HUDEP-2 (cell line): ENCODE data around the gene KCNIP2.

ENCODE experiments used
- DNase-seq, 76 experiments: peaks; one replicate each; lab custom pipeline; 2025; ENCODE audit not compliant: unreplicated experiment in 76 of 76; lab: John Stamatoyannopoulos, UW

The KCNIP2 gene

GRCh38 chr10:101843032-101844021 lies at the start of gene KCNIP2:
Gene KCNIP2 (minus strand): TSS chr10:101843800. CDS start chr10:101843568, 232 bp downstream.
- peak in 5 of 76 experiments; percentile 9 to 26 (median 14) for DNase-seq

DNA sequence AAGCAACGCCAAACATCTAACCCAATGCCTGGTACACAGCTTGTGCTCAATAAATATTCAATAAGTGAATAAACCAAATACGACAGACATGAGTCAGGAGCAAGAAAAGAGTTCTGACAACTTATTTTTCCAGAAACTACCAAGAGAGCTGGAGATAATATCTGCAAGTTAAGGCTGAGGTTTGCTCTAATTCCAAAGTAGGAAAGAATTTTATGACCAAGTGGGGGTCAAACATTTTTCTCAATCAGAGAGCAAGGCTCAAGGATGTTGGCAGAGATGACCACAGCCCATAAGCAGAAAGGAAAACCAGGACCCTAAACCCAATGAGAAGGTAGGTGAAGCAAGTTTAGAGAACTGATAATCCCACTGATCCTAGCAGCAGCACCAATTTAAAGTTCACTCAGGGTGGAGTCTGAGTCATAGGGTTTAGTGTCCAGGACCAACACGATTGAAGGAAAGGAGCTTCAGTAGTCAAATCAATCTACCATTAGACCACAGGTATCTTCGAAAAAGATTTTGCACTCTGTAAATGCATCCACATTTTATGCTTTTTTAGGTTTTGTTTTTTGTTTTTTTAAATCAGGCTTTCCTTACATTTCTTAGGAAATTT lies 49.3 kb upstream of the KCNIP2 start:
- no peak for DNase-seq

- DNase-seq = peak in 64 of 76 experiments; percentile 4 to 78 (median 48)
Measured at GRCh38 chr10:101889256-101890210, 45.9 kb upstream of the KCNIP2 start.

GRCh38 chr10:101888251-101888949 lies 44.8 kb upstream of the KCNIP2 start:
- DNase-seq = no peak

GRCh38 chr10:101887775-101888174 lies 44.2 kb upstream of the KCNIP2 start:
- no peak for DNase-seq

GRCh38 chr10:101886521-101887312 lies 43.1 kb upstream of the KCNIP2 start:
- DNase-seq = no peak

GRCh38 chr10:101881036-101881774 lies 37.6 kb upstream of the KCNIP2 start:
- no peak for DNase-seq

- no peak for DNase-seq
Measured at GRCh38 chr10:101880232-101880573, 36.6 kb upstream of the KCNIP2 start.

DNA sequence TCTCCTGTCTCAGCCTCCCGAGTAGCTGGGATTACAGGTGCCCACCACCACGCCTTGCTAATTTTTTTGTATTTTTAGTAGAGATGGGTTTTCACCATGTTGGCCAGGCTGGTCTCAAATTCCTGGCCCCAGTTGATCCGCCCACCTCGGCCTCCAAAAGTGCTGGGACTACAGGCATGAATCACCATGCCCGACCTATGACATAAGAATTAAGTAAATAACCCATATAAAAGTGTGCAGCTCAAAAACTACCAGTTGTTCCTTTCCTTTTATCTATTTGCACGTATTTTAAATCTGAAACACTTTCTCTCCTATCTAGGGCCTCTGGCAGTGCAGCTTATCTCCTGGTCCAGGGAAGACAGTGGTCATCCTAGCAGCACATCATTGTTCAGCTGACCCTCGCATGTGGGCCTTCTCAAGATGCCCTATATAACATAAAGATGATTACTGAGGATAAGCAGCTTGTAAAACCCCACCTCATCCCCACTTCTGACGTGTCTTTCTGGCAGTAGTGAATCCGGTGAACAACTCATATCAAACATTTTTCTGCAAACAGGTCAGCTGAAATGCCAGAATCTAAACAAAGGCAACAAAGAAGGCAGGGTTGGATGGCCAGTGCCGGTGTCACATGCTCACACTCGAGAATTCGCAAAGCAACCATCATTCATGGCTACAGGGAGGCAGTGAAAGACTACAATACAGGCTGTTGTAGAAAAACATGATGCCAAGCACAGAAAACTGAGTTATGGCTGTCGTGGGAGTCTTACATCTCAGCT lies 36.0 kb upstream of the KCNIP2 start:
- peak in 1 of 76 experiments; percentile 17 for DNase-seq

DNA sequence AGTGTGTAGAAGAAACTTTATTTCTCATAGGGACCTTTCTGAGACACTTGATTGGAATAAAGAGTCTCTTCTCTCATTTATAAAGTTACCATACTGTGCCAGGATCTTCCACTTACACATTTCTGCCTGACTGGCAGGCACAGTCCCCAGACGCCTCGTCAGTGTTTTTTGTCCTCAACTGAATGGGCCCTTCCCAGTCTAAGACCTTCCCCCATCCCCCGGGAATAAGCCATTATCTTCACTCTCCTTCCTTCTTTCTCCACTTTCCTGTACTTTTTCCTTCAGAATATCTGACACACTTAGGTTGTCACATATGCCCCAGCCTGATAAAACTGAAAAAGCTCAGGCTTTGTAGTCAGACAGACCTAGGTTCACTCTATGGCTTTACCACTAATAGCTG lies 35.3 kb upstream of the KCNIP2 start:
- no peak for DNase-seq

DNA sequence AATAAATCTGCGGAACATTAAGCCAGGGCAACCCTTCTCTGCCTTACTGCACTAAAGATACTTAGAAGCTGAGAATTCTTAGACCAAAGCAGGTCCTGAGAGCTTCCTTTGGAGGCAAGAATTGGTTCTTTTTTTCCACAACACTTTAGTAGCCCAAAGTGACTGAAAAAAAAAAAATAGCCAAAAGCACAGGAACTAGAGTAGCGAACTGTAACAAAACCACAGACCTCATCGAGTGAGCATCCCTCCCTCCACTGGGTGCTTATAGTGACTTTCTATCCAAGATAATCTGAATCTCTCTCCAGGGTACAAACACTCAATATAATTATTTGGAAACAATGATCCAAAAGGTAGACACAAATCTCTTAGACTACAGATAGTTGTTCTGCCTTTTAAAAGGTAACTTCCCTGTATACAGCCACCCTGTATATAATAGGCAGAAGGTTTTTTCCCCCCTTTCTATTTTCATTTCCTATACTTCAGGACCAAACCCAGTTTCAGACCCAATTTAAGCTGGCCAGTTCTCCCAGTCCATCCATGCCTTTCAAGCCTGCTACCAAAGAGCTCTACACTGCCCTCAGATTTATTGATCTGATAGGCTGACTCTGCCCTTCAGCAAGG lies 31.6 kb upstream of the KCNIP2 start:
- no peak for DNase-seq

DNA sequence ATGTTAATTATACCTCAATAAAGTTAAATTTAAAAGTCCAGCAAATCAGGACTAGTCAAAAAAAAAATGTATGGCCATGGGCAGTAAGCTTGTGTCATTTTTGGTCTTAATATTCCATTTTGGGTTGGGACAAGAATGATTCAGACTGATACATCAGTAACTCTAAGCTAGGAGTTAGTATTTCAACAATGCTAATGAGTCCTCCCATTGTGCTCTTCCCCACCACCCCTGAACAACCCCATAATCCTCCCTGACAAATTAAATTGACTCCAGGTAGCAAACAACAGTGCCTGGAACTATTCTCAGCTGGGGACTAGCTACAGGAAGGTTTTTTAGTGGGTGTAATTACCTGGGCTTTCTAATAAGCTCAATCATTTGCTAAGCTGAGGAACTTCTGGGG lies 30.7 kb upstream of the KCNIP2 start:
- DNase-seq = no peak

- no peak for DNase-seq
Measured at GRCh38 chr10:101867931-101868330, 24.3 kb upstream of the KCNIP2 start.

DNA sequence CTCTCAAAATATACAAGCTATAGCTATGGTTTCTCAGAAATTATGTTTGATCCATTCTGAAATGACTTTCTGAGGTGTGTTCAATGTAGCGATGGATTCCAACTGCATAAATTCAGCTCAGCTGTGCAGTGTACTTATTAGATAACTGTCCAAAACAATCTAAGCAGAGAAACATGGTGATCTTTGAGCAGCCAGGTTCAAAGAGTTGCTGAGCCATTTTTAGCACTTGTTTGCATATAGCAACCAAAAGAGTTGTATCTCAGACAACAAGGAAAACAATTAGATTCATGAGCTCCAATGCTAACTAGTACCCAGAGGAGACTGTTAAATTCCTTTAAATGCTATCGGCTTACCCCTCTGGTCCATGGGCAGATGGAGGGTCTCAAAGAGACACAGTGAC lies 15.9 kb upstream of the KCNIP2 start:
- DNase-seq = no peak

- DNase-seq = peak in 7 of 76 experiments; percentile 6 to 27 (median 23)
Measured at GRCh38 chr10:101858723-101859500, 15.3 kb upstream of the KCNIP2 start.

DNA sequence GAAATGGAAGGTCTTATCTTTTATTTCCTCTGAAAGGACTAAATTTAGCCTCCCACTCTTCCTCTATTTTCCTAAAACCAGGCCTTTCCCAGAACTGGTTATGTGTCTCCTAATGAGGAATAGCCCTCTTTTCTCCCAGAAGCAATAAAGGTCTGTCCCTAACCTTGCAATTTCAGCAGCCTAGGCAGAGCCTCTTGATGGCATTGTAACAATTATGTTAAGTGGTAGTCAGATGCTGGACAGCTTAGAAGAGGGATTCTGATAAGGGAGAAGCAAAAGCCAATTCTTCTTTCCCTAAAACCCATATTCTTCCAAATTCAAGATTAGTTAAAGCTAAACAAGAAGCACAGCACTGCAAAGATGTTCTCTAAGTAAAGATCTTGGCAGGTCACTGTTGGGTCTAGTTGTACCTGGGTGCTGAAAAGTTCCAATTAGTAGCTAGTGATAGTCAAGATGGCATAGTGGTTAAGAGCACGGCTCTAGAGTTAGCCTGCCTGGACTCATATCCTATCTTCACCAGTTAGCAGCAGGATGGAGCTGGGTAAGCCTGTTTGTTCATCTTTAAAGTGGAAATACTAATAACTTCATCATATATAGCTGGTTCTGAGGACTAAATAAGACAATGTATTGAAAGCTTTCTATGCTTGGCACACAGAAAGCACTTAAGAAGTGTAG lies 14.3 kb upstream of the KCNIP2 start:
- no peak for DNase-seq
